OCI-M1 (cell line): Measurements from ENCODE around the gene GPR63.

Experiments used
- DNase-seq: peaks from one replicate; lab custom pipeline; 2025; lab: John Stamatoyannopoulos, UW

GPR63 gene

GRCh38 chr6:96760153-96760687 lies 77.1 kb downstream of the GPR63 start:
- peak; percentile 14 for DNase-seq

GRCh38 chr6:96755096-96755495 lies 82.2 kb downstream of the GPR63 start:
- peak; percentile 68 for DNase-seq

- DNase-seq, result no peak
Observed at GRCh38 chr6:96749891-96750290, 87.4 kb downstream of the GPR63 start.
